GM12878 (cell line): Measurements from ENCODE around the gene RIN2. TPM values are rescaled to one million over a fixed set of nuclear protein-coding genes. Genes with fewer than 3 reads are reported as not detected.

Experiments used
- ATAC-seq: fragments of 200-7000 bp; cut with Tn5 transposase; 3 replicates; pipeline ENCODE4 v1.9.1; 2020; ENCODE audit warnings: mild to moderate bottlenecking, moderate library complexity
- BruUV-seq: library from RNA; stranded (reverse); fragments of 400-500 nt; replicated peaks from 2 replicates; lab custom pipeline; 2021; lab: Mats Ljungman, UMichigan
- CTCF ChIA-PET: fragments of 300-600 bp; sonication (Branson Sonifier 250); formaldehyde crosslinking; extraction: SDS; loops from one replicate; lab custom pipeline; 2021; ENCODE audit warnings: inconsistent platforms; lab: Yijun Ruan, JAX
- POLR2A ChIA-PET: fragments of 350-600 bp; formaldehyde crosslinking; extraction: SDS; loops from one replicate; lab custom pipeline; 2021; ENCODE audit warnings: inconsistent platforms; lab: Charles Lee
- RAD21 ChIA-PET: fragments of 300-600 bp; sonication (Branson Sonifier 250); formaldehyde crosslinking; loops from one replicate; lab custom pipeline; 2023; ENCODE audit warnings: antibody characterized with exemption; ENCODE audit not compliant: unreplicated experiment; lab: Charles Lee
- SMC1A ChIA-PET: fragments of 300-600 bp; sonication (Branson Sonifier 250); formaldehyde crosslinking; loops from one replicate; lab custom pipeline; 2023; ENCODE audit not compliant: unreplicated experiment, uncharacterized antibody; lab: Charles Lee
- DNase-seq: peaks from one replicate; pipeline ENCODE4 v3.0.0-alpha.2; 2011; ENCODE audit warnings: low read depth, low spot score
- FAIRE-seq: peaks from 3 replicates; lab custom pipeline; 2011; peaks lifted over from hg19 to GRCh38; lab: Jason Lieb, UNC
- H2AFZ ChIP-seq: 2 replicates; pipeline ENCODE4 v1.6.0; 2011; ENCODE audit warnings: low read depth, low read length, control low read depth; ENCODE audit not compliant: control insufficient read depth
- H3K27ac ChIP-seq: 2 replicates; pipeline ENCODE4 v1.5.1; 2011; ENCODE audit warnings: control low read depth; ENCODE audit not compliant: control insufficient read depth, insufficient read depth
- H3K27me3 ChIP-seq, 2 experiments: replicated peaks in 1 of 2; 2 replicates each; pipeline versions ENCODE4 v1.6.0 to v1.6.1; 2011; ENCODE audit warnings: low read length in 1 of 2; ENCODE audit not compliant: control insufficient read depth in 2 of 2, insufficient read depth in 2 of 2
- H3K36me3 ChIP-seq, 2 experiments: 2 replicates each; pipeline ENCODE4 v1.5.1; 2011; ENCODE audit warnings: low read length in 1 of 2; ENCODE audit not compliant: control insufficient read depth in 2 of 2, insufficient read depth in 2 of 2
- H3K4me1 ChIP-seq: 2 replicates; pipeline ENCODE4 v1.6.1; 2011; ENCODE audit warnings: mild to moderate bottlenecking, low read length, moderate library complexity, mixed read lengths; ENCODE audit not compliant: control insufficient read depth, insufficient read depth
- H3K4me2 ChIP-seq: 2 replicates; pipeline ENCODE4 v1.6.0; 2011; ENCODE audit warnings: control low read depth; ENCODE audit not compliant: control insufficient read depth, insufficient read depth
- H3K4me3 ChIP-seq: fragments of 200-600 bp; sonication (generic); 2 replicates; pipeline ENCODE4 v1.5.1; 2016
- H3K79me2 ChIP-seq: 2 replicates; pipeline ENCODE4 v1.6.0; 2011; ENCODE audit warnings: low read length; ENCODE audit not compliant: control insufficient read depth, insufficient read depth
- H3K9ac ChIP-seq: 2 replicates; pipeline ENCODE4 v1.8.0; 2011; ENCODE audit warnings: low read length, control low read depth, mixed read lengths; ENCODE audit not compliant: control insufficient read depth, insufficient read depth
- H3K9me3 ChIP-seq: replicated peaks from 3 replicates; pipeline ENCODE4 v1.5.1; 2011; ENCODE audit warnings: mild to moderate bottlenecking, low read length; ENCODE audit not compliant: control insufficient read depth, insufficient read depth
- H4K20me1 ChIP-seq: 2 replicates; pipeline ENCODE4 v1.6.0; 2011; ENCODE audit not compliant: control insufficient read depth, insufficient read depth
- BACH1 ChIP-seq: fragments of 450-650 bp; IDR thresholded peaks from 2 replicates; pipeline ENCODE4 v1.6.1; 2017; ENCODE audit warnings: mild to moderate bottlenecking, borderline replicate concordance
- FOXK2 ChIP-seq: fragments of 450-650 bp; IDR thresholded peaks from 2 replicates; pipeline ENCODE4 v1.6.1; 2017; ENCODE audit warnings: mild to moderate bottlenecking, moderate library complexity
- FOXM1 ChIP-seq: IDR thresholded peaks from 2 replicates; pipeline ENCODE4 v1.6.1; 2012; ENCODE audit warnings: low read depth, mild to moderate bottlenecking, inconsistent platforms, low read length, moderate library complexity
- NR2C1 ChIP-seq: fragments of 450-650 bp; IDR thresholded peaks from 2 replicates; pipeline ENCODE4 v1.6.1; 2017; ENCODE audit warnings: antibody characterized with exemption, mild to moderate bottlenecking, moderate library complexity
- SMAD5 ChIP-seq: IDR thresholded peaks from 2 replicates; pipeline ENCODE4 v1.6.1; 2016; ENCODE audit warnings: antibody characterized with exemption, low read depth
- SP1 ChIP-seq: IDR thresholded peaks from one replicate; pipeline ENCODE4 v1.6.1; 2011; ENCODE audit warnings: low read depth, low read length
- TAF1 ChIP-seq: IDR thresholded peaks from 2 replicates; pipeline ENCODE4 v1.6.1; 2011; ENCODE audit warnings: mild to moderate bottlenecking, low read depth, low read length, borderline replicate concordance
- TARDBP ChIP-seq: IDR thresholded peaks from 2 replicates; pipeline ENCODE4 v1.6.1; 2016; ENCODE audit warnings: borderline replicate concordance
- ZNF622 ChIP-seq: fragments of 450-650 bp; IDR thresholded peaks from 2 replicates; pipeline ENCODE4 v1.6.1; 2017; ENCODE audit warnings: mild to moderate bottlenecking, inconsistent platforms
- ZZZ3 ChIP-seq: IDR thresholded peaks from 2 replicates; pipeline ENCODE4 v1.6.1; 2011; ENCODE audit warnings: low read depth; ENCODE audit not compliant: control insufficient read depth, insufficient read length
- WGBS: methylation state at CpG from one replicate; pipeline ENCODE4 v1.1.6; 2016; ENCODE audit warnings: low lambda C conversion rate; ENCODE audit not compliant: insufficient replicate concordance, insufficient coverage; ENCODE audit errors: missing lambda C conversion rate; 5-methylcytosine and 5-hydroxymethylcytosine counted together
- in situ Hi-C: fragments of 300-500 bp; cut with MboI; formaldehyde crosslinking; loops from 9 replicates; pipeline ENCODE4 v1.14.3; 2018; ENCODE audit warnings: mixed read lengths
- intact Hi-C: fragments of 100-400 bp; cut with micrococcal nuclease; formaldehyde crosslinking; loops from one replicate; pipeline ENCODE4 v1.14.2; 2022; ENCODE audit not compliant: unreplicated experiment
- polyA plus RNA-seq, 11 experiments: library from polyadenylated mRNA; depleted of rRNA in 4 of 11; unstranded in 6 of 11; stranded (reverse) in 5 of 11; fragments of >200 nt; fragmentation: Nextera tagmentation in 4 of 11; fragmentation: Illumina TruSeq in 1 of 11; extraction: Ambion mirVana in 4 of 11; extraction: Trizol in 1 of 11; gene quantifications; 1 replicate in 1 of 11; 2 replicates in 10 of 11; pipeline versions ENCODE4 v1.2.1 to v1.2.3, GENCODE V29; 2011 to 2016; ENCODE audit warnings: inconsistent platforms in 2 of 11, missing spikeins in 2 of 11, low read depth in 1 of 11
- total RNA-seq, 4 experiments: library from RNA; depleted of rRNA in 3 of 4; stranded (reverse); fragments of >200 nt in 3 of 4; fragmentation: Illumina TruSeq in 1 of 4; extraction: Trizol in 1 of 4; gene quantifications; 2 replicates each; pipeline versions ENCODE4 v1.2.1 to v1.2.3, GENCODE V29; 2013 to 2021
- TF ChIP-seq, protein P1 (sequence below): IDR thresholded peaks from 2 replicates; pipeline ENCODE4 v1.6.1; 2011; ENCODE audit warnings: mild to moderate bottlenecking, low read depth, low read length, moderate library complexity; ENCODE audit not compliant: insufficient replicate concordance
- TF ChIP-seq, protein P2 (sequence below): fragments of 150-350 bp; IDR thresholded peaks from 2 replicates; pipeline ENCODE4 v1.6.1; 2014; ENCODE audit warnings: mild to moderate bottlenecking, low read depth, low read length
- TF ChIP-seq, protein P3 (sequence below): fragments of 450-650 bp; IDR thresholded peaks from 2 replicates; pipeline ENCODE4 v1.6.1; 2017; ENCODE audit warnings: antibody characterized with exemption, mild to moderate bottlenecking, moderate library complexity
- TF ChIP-seq, protein P4 (sequence below): fragments of 450-650 bp; IDR thresholded peaks from 2 replicates; pipeline ENCODE4 v1.6.1; 2017; ENCODE audit warnings: borderline replicate concordance

Gene RIN2
- total and polyA plus RNA-seq, 10 of the 15 experiments (the other 5 are each of a cell fraction or from before 2014, with no cell fraction given): 0.68 to 8.5 (median 4.5) TPM

DNA sequence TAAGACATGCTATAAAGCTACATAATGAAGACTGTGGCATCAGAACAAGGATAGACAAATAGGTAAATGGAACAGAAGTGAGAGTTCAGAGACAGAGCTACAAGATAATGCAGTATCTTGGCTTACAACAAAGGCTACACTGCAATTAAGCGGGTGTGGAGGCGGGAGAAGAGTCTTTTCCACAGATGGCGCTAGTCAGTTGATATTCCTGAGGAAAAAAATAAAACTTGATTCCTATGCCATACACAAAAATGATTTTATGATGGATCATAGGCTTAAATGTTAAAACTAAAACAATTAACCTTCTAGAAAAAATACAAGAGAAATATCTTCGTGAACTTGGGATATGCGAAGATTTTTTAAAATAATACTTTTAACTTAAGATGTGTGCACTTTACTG lies 31.0 kb downstream of the RIN2 start (continued):
- TF ChIP-seq, protein P1, sequence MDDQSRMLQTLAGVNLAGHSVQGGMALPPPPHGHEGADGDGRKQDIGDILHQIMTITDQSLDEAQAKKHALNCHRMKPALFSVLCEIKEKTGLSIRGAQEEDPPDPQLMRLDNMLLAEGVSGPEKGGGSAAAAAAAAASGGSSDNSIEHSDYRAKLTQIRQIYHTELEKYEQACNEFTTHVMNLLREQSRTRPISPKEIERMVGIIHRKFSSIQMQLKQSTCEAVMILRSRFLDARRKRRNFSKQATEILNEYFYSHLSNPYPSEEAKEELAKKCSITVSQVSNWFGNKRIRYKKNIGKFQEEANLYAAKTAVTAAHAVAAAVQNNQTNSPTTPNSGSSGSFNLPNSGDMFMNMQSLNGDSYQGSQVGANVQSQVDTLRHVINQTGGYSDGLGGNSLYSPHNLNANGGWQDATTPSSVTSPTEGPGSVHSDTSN: no peak
- TF ChIP-seq ZNF622 (no peak), ZZZ3 (no peak), FOXK2 (no peak)
- TF ChIP-seq, protein P2, sequence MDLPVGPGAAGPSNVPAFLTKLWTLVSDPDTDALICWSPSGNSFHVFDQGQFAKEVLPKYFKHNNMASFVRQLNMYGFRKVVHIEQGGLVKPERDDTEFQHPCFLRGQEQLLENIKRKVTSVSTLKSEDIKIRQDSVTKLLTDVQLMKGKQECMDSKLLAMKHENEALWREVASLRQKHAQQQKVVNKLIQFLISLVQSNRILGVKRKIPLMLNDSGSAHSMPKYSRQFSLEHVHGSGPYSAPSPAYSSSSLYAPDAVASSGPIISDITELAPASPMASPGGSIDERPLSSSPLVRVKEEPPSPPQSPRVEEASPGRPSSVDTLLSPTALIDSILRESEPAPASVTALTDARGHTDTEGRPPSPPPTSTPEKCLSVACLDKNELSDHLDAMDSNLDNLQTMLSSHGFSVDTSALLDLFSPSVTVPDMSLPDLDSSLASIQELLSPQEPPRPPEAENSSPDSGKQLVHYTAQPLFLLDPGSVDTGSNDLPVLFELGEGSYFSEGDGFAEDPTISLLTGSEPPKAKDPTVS: no peak

DNA sequence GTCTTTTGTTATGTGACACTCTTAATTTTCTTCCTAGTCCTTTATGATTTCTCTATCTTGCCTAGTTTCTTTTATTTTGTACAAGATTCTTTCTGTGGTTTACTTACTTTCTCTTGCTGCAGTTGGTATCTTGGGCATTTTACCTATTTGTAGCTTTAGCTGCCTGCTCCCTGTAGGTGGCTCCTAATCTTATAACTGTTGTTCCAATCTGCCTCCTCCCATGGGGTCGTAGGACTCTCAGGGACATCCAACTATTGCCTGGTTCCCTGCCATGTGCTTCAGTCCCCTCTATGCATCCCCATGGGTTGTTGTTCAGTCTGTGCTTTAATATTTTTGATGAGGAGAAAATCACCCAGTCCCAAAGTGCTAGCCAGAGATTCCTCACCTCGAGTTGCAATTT lies 31.4 kb downstream of the RIN2 start:
- no peak for DNase-seq
- ChIA-PET CTCF (interaction anchor here (1.6 to 10.8 kb wide), 2 partner anchors 13 to 39 kb away, joined by 5 to 89 read pairs; no protein-coding TSS in a partner anchor), RAD21 (no interaction called here), SMC1A (interaction anchor here (0.7 to 2.5 kb wide), 4 partner anchors 8 to 25 kb away, joined by 3 to 6 read pairs (median 6); no protein-coding TSS in a partner anchor), POLR2A (no interaction called here)
- no peak for FAIRE-seq
- in situ Hi-C loops: no loop called here
- H3K4me3 ChIP-seq: no peak overlapping the region
- H3K27ac ChIP-seq: no peak overlapping the region
- H3K4me2 ChIP-seq: no peak overlapping the region
- H2AFZ ChIP-seq: no peak overlapping the region
- no TSS peak for BruUV-seq
- no peaks in the 10 kb centered on the region for H4K20me1 ChIP-seq
- H3K4me1 ChIP-seq: no peaks in the 10 kb centered on the region
- no peaks in the 10 kb centered on the region for H3K79me2 ChIP-seq
- no peaks in the 10 kb centered on the region for H3K36me3 ChIP-seq
- intact Hi-C loops: loop anchor here (5.0 to 10.0 kb wide), 3 partner anchors 33 to 113 kb away; no protein-coding TSS in a partner anchor
- no peak overlapping the region for H3K9ac ChIP-seq
- no peak for ATAC-seq
- no peaks in the 10 kb centered on the region; a peak in 1 of 4 replicates for H3K27me3 ChIP-seq
- no peaks in the 10 kb centered on the region for H3K9me3 ChIP-seq
- 2% methylated on average over 2 of the region's 2 CpGs for whole genome bisulfite sequencing
- TF ChIP-seq TAF1: no peak
- no peak for TF ChIP-seq SP1
- TF ChIP-seq FOXM1: no peak
- TF ChIP-seq SMAD5: no peak
- TF ChIP-seq NR2C1: no peak
- no peak for TF ChIP-seq BACH1
- TF ChIP-seq, protein P3, sequence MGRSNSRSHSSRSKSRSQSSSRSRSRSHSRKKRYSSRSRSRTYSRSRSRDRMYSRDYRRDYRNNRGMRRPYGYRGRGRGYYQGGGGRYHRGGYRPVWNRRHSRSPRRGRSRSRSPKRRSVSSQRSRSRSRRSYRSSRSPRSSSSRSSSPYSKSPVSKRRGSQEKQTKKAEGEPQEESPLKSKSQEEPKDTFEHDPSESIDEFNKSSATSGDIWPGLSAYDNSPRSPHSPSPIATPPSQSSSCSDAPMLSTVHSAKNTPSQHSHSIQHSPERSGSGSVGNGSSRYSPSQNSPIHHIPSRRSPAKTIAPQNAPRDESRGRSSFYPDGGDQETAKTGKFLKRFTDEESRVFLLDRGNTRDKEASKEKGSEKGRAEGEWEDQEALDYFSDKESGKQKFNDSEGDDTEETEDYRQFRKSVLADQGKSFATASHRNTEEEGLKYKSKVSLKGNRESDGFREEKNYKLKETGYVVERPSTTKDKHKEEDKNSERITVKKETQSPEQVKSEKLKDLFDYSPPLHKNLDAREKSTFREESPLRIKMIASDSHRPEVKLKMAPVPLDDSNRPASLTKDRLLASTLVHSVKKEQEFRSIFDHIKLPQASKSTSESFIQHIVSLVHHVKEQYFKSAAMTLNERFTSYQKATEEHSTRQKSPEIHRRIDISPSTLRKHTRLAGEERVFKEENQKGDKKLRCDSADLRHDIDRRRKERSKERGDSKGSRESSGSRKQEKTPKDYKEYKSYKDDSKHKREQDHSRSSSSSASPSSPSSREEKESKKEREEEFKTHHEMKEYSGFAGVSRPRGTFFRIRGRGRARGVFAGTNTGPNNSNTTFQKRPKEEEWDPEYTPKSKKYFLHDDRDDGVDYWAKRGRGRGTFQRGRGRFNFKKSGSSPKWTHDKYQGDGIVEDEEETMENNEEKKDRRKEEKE: no peak
- TF ChIP-seq TARDBP: no peak
- TF ChIP-seq, protein P4, sequence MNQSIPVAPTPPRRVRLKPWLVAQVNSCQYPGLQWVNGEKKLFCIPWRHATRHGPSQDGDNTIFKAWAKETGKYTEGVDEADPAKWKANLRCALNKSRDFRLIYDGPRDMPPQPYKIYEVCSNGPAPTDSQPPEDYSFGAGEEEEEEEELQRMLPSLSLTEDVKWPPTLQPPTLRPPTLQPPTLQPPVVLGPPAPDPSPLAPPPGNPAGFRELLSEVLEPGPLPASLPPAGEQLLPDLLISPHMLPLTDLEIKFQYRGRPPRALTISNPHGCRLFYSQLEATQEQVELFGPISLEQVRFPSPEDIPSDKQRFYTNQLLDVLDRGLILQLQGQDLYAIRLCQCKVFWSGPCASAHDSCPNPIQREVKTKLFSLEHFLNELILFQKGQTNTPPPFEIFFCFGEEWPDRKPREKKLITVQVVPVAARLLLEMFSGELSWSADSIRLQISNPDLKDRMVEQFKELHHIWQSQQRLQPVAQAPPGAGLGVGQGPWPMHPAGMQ: no peak
